Measurements from ENCODE around the gene HINFP. TPM values are rescaled to one million over a fixed set of nuclear protein-coding genes. Genes with fewer than 3 reads are reported as not detected.

Gene HINFP
- total and polyA plus RNA-seq, 2 of the 8 experiments (the other 6 are each of a cell fraction or from before 2014, with no cell fraction given), result 35.0 to 37.3 TPM

- Histone ChIP-seq H4K91ac (replicated peaks; ENCODE audit: insufficient read length, low read length) (no peak overlapping the region), H2BK5ac (ENCODE audit: low read depth, low read length) (no peak overlapping the region), H3K56ac (replicated peaks; ENCODE audit: insufficient read length, low read depth, low read length) (no peak overlapping the region), H3K79me1 (ENCODE audit: low read depth, low read length) (peaks cover 16% of the 10 kb centered on the region), H3K36me3 (ENCODE audit: control insufficient read depth in 2 of 4, insufficient read depth in 4 of 4, low read length in 3 of 4) (peaks cover 2 to 27% (median 8%) of the 10 kb centered on the region in 4 experiments; a peak in 5 of 8 replicates), H3K9me3 (ENCODE audit: insufficient read depth in 2 of 2, low read depth in 1 of 2, low read length in 1 of 2) (no peaks in the 10 kb centered on the region), H3K4me1 (replicated peaks in 1 of 4; ENCODE audit: control insufficient read depth in 3 of 4, insufficient read depth in 4 of 4, low read length in 3 of 4) (peaks cover 0 to 8% (median 2%) of the 10 kb centered on the region in 4 experiments; a peak in 5 of 7 replicates), H3K4me3 (ENCODE audit: extremely low read depth in 1 of 4, insufficient read depth in 2 of 4, low read depth in 3 of 4, low read length in 4 of 4) (no peak overlapping the region), H3K14ac (ENCODE audit: insufficient read length) (no peak overlapping the region), H3K27ac (ENCODE audit: low read depth, low read length) (no peak overlapping the region), H3K4ac (replicated peaks; ENCODE audit: insufficient read length, low read depth, low read length) (no peak overlapping the region), H4K8ac (ENCODE audit: extremely low read depth, insufficient read depth, low read length) (0 out of 2 replicates have a peak overlapping the region, but pooled peaks have one; percentile 53), H3K23ac (ENCODE audit: insufficient read length) (no peak overlapping the region), H2BK120ac (replicated peaks; ENCODE audit: low read depth, low read length) (no peak overlapping the region), H3K27me3 (replicated peaks in 1 of 4; ENCODE audit: control insufficient read depth in 3 of 4, extremely low read depth in 1 of 4, insufficient read depth in 3 of 4, low read length in 3 of 4) (no peaks in the 10 kb centered on the region), H4K5ac (ENCODE audit: insufficient read length, low read depth, low read length) (no peak overlapping the region), H3K4me2 (ENCODE audit: insufficient read depth in 1 of 2, low read depth in 2 of 2, low read length in 2 of 2) (no peak overlapping the region), H2BK20ac (ENCODE audit: low read length) (no peak overlapping the region), H3K23me2 (ENCODE audit: low read depth, low read length) (peaks cover 7% of the 10 kb centered on the region; the same call in 1 of the 2 replicates), H2BK15ac (ENCODE audit: low read length) (no peak overlapping the region), H2AFZ (ENCODE audit: low read length) (no peak overlapping the region), H2AK5ac (ENCODE audit: low read depth, low read length) (no peak overlapping the region), H3K9ac (replicated peaks in 1 of 4; ENCODE audit: extremely low read depth in 1 of 4, low read depth in 3 of 4, low read length in 3 of 4) (peak overlapping the region in 1 of 4 experiments; percentile 37; a peak in 1 of 7 replicates), H3K18ac (ENCODE audit: extremely low read depth, low read length) (no peak overlapping the region), H3K79me2 (ENCODE audit: control insufficient read depth in 1 of 2, insufficient read depth in 2 of 2, low read length in 2 of 2) (peaks cover 4 to 26% of the 10 kb centered on the region in 2 experiments; a peak in 3 of 4 replicates), H2BK12ac (ENCODE audit: low read depth, low read length) (no peak overlapping the region), H4K20me1 (replicated peaks in 1 of 2; ENCODE audit: control insufficient read depth in 1 of 2, insufficient read depth in 2 of 2, low read length in 2 of 2) (peaks cover 5 to 9% of the 10 kb centered on the region in 2 experiments)
- DNase-seq (ENCODE audit: low read depth in 1 of 2, low spot score in 2 of 2) (no peak), FAIRE-seq (no peak)
- TF ChIP-seq EGR1 (IDR thresholded peaks at IDR 0.05; ENCODE audit: borderline replicate concordance, low read depth, low read length) (no peak), NRF1 (IDR thresholded peaks at IDR 0.05; ENCODE audit: low read depth, low read length) (no peak), SAP30 (IDR thresholded peaks at IDR 0.05; ENCODE audit: insufficient read depth, insufficient replicate concordance, low read length) (no peak), YY1 (IDR thresholded peaks at IDR 0.05; ENCODE audit: low read depth, low read length) (no peak), SP4 (IDR thresholded peaks at IDR 0.05; ENCODE audit: low read length) (no peak), ZNF274 (IDR thresholded peaks at IDR 0.05; ENCODE audit: borderline replicate concordance, extremely low read depth, low read length) (no peak), HDAC6 (IDR thresholded peaks at IDR 0.05; ENCODE audit: low read depth, low read length) (no peak)
- ChIA-PET POLR2A (ENCODE audit: partially characterized antibody) (interaction anchor here (0.9 to 9.2 kb wide), 3 partner anchors 8 to 236 kb away, joined by 3 to 141 read pairs (median 3); partner anchors contain the start of gene VPS11), CTCF (ENCODE audit: partially characterized antibody) (interaction anchor here (2.2 kb wide), 1 partner anchor 47 kb away, joined by 7 read pairs; no protein-coding TSS in a partner anchor)
- 90% methylated on average over 2 of the region's 2 CpGs; no CpG with 5 or more reads in 1 of the 2 experiments for WGBS, 2 experiments (ENCODE audit: extremely low coverage in 1 of 2, insufficient coverage in 1 of 2, insufficient read length in 1 of 2, insufficient replicate concordance in 2 of 2, low coverage in 1 of 2, low lambda C conversion rate in 2 of 2, missing lambda C conversion rate in 1 of 2)
These were observed 33.6 kb upstream of the HINFP start for GRCh38 chr11:119087747-119088241.

Data from H1 (cell line).